Stimulated activated naive CD4-positive, alpha-beta T cell (primary cell): ENCODE measurements around the gene CCSER2.

Source experiments
- DNase-seq, 6 experiments: peaks; one replicate each; lab custom pipeline; 2025; lab: John Stamatoyannopoulos, UW

The CCSER2 gene

GRCh38 chr10:84548869-84549268 is 220.5 kb downstream of the CCSER2 start:
- no peak for DNase-seq

DNA sequence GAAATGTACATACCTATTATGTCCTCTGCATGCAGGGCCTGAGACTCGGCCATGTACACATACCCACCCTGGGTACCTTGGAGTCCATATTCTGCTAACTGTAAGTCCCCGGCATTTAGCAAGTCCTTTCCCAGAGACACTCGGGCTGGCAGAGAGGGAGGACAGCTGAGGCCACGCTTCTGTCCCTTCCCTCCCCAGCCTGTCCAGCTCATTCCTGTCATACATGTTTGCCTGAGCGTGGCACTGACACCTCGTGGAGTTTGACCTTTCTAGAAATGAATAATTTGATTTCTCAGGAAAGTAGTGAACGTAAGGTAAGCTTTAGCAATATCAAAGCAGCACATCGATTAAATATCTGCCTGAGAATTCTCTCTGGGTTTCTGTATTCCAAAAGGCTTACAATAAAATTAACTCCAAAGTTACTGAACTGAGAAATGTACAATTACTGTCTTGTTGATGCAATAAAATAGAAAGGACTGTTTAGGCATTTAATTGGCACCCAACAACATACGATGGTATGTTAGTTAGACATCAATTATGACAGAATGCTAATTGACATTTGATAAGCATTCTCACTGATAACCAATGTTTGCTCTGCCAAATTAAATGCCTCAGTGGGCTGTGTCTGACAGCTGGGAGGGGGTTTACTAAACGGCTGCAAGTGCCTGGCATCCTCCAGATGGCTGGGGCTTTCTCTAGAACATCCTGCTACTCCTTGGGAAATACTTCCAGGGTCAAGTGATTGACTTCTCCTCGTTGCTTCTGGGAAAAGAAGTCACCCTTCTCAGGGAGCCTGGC is 221.2 kb downstream of the CCSER2 start:
- DNase-seq = no peak

DNA sequence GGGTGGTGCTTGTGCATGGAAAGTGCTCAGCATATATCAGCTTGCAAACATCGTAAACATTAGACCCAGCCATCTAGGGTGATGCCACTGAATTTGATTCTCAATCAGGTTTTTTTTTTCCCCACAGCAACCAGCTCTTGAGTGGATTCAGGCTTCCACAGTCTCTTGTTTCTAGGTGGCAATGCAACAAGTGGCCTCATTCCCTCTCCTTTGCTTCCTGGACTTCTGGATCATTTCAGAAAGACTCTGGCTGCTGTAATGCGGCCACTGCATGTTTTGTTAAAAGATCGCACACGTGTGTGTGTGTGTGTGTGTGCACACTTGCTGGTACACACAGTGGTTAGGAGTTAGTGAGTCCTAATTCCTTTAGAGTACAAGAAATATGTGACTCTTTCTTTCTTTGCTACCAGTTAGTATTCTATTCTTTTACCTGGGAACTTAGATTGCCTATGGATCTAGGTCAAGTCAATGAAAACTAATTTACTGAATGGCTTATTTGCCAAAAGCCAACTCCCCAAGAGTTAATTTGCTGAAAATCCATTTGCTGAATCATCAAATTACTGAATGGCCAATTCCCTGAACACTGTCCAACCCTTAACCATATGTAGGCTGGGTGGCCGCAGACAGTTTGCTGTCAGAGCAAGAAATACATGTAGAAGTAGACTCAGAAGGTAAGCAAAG is 222.5 kb downstream of the CCSER2 start:
- no peak for DNase-seq

- DNase-seq = no peak
These were observed 223.2 kb downstream of the CCSER2 start for GRCh38 chr10:84551437-84552120.

GRCh38 chr10:84552478-84552877 is 224.1 kb downstream of the CCSER2 start:
- no peak for DNase-seq

DNA sequence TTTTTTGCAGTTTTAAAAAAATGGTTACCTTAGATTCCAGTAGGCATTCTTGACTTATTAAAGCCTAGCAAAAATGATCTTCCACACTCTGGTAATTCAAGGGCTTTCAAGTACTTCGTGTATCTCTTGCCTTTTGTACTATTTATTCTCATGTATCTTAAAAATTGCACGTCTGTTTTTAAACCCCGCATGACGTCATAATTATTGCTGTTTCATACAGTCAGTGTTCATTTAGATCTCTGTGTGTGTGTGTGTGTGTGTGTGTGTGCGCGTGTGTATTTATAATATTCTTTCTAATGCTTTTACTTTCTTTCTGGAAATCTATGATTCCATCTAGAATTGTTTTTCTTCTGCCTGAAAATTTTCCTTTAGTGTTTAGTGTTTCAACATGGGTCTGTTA is 234.2 kb downstream of the CCSER2 start:
- DNase-seq = no peak

- no peak for DNase-seq
These were observed 235.0 kb downstream of the CCSER2 start for GRCh38 chr10:84563355-84563754.

- DNase-seq = no peak
These were observed 235.5 kb downstream of the CCSER2 start for GRCh38 chr10:84563868-84564267.

GRCh38 chr10:84565881-84566582 is 237.6 kb downstream of the CCSER2 start:
- DNase-seq = no peak

- no peak for DNase-seq
These were observed 238.7 kb downstream of the CCSER2 start for GRCh38 chr10:84567133-84567532.
